HG03565 (cell line): Measurements from ENCODE around the gene SERAC1.
"Not testable (repeated sequence)": the region's sequence is repeated elsewhere in the genome, so short reads cannot be mapped to it uniquely, and the experiment has no call there.

Experiments
- ATAC-seq: cut with Tn5 transposase; IDR thresholded peaks from one replicate; pipeline ENCODE4 v1.9.1; 2021; ENCODE audit warnings: mild to moderate bottlenecking, moderate library complexity; ENCODE audit not compliant: unreplicated experiment

SERAC1 gene

GRCh38 chr6:158174514-158174913, 6.5 kb upstream of the SERAC1 start:
- ATAC-seq: no peak

- no peak for ATAC-seq
Observed at GRCh38 chr6:158174024-158174423, 6.0 kb upstream of the SERAC1 start.

GRCh38 chr6:158172001-158172400, 3.9 kb upstream of the SERAC1 start:
- no peak for ATAC-seq

- no peak for ATAC-seq
Observed at GRCh38 chr6:158170656-158171081, 2.6 kb upstream of the SERAC1 start.

- not testable (repeated sequence) for ATAC-seq
Observed at GRCh38 chr6:158169634-158170033, 1.6 kb upstream of the SERAC1 start.

- no peak for ATAC-seq
Observed at GRCh38 chr6:158165919-158166416, 2.1 kb downstream of the SERAC1 start.

- no peak for ATAC-seq
Observed at GRCh38 chr6:158164579-158165170, 3.4 kb downstream of the SERAC1 start.

GRCh38 chr6:158161566-158162254, 6.4 kb downstream of the SERAC1 start:
- no peak for ATAC-seq

- no peak for ATAC-seq
Observed at GRCh38 chr6:158160932-158161539, 7.0 kb downstream of the SERAC1 start.

- ATAC-seq: no peak
Observed at GRCh38 chr6:158158748-158159147, 9.3 kb downstream of the SERAC1 start.

- ATAC-seq: no peak
Observed at GRCh38 chr6:158158123-158158522, 9.9 kb downstream of the SERAC1 start.

GRCh38 chr6:158157064-158157764, 10.8 kb downstream of the SERAC1 start:
- no peak for ATAC-seq

GRCh38 chr6:158154816-158155215, 13.2 kb downstream of the SERAC1 start:
- no peak for ATAC-seq

GRCh38 chr6:158153576-158153975, 14.5 kb downstream of the SERAC1 start:
- no peak for ATAC-seq

GRCh38 chr6:158152659-158153058, 15.4 kb downstream of the SERAC1 start:
- no peak for ATAC-seq

- ATAC-seq: not testable (repeated sequence)
Observed at GRCh38 chr6:158152025-158152424, 16.0 kb downstream of the SERAC1 start.

- ATAC-seq: no peak
Observed at GRCh38 chr6:158150701-158151100, 17.4 kb downstream of the SERAC1 start.

- ATAC-seq: no peak
Observed at GRCh38 chr6:158149641-158150040, 18.4 kb downstream of the SERAC1 start.

GRCh38 chr6:158143700-158144099, 24.4 kb downstream of the SERAC1 start:
- no peak for ATAC-seq

- ATAC-seq: no peak
Observed at GRCh38 chr6:158142789-158143188, 25.3 kb downstream of the SERAC1 start.

- ATAC-seq: no peak
Observed at GRCh38 chr6:158131926-158132325, 36.1 kb downstream of the SERAC1 start.
